DND-41 (cell line): ENCODE results near the gene PLA2G2F.

Experiments
- CTCF ChIP-seq: IDR thresholded peaks from 2 replicates; pipeline ENCODE4 v1.5.1; 2012; ENCODE audit warnings: borderline replicate concordance, low read length, moderate library complexity, mild to moderate bottlenecking; ENCODE audit not compliant: poor library complexity, severe bottlenecking; ENCODE audit errors: extremely low read depth
- EZH2 ChIP-seq: IDR thresholded peaks from 3 replicates; pipeline ENCODE4 v1.6.1; 2012; ENCODE audit warnings: borderline replicate concordance, low read depth, mild to moderate bottlenecking, moderate library complexity, low read length, inconsistent platforms; ENCODE audit not compliant: severe bottlenecking

GRCh38 chr1:20107351-20107750 is 31.8 kb upstream of the PLA2G2F start:
- TF ChIP-seq CTCF = no peak
- TF ChIP-seq EZH2 = no peak
